ENCODE measurements around the gene LY6G6C. TPM values are rescaled to one million over a fixed set of nuclear protein-coding genes. Genes with fewer than 3 reads are reported as not detected.
A peak's percentile ranks its signal among the peaks of the same experiment; 100 is the strongest.

The LY6G6C gene
- total RNA-seq, 1 donor from 2014 or later: 0.28 TPM

- TF ChIP-seq CTCF (IDR thresholded peaks at IDR 0.05; ENCODE audit: unreplicated experiment): no peak
- no peak for DNase-seq (ENCODE audit: low spot score)
- Mint-ChIP-seq H3K27ac (ENCODE audit: unreplicated experiment) (no peak overlapping the region), H3K9me3 (ENCODE audit: unreplicated experiment) (no peaks in the 10 kb centered on the region), H3K27me3 (ENCODE audit: unreplicated experiment) (peaks cover 15% of the 10 kb centered on the region), H3K36me3 (ENCODE audit: low read depth, unreplicated experiment) (peaks cover 24% of the 10 kb centered on the region), H3K4me1 (ENCODE audit: unreplicated experiment) (peaks cover 27% of the 10 kb centered on the region), H3K4me3 (ENCODE audit: unreplicated experiment) (peak overlapping the region; percentile 18)
Observed at GRCh38 chr6:31725502-31726350, 4.2 kb upstream of the LY6G6C start.

- no peak for TF ChIP-seq CTCF (IDR thresholded peaks at IDR 0.05; ENCODE audit: unreplicated experiment)
- Mint-ChIP-seq H3K4me3 (ENCODE audit: unreplicated experiment) (no peak overlapping the region), H3K9me3 (ENCODE audit: unreplicated experiment) (no peaks in the 10 kb centered on the region), H3K36me3 (ENCODE audit: low read depth, unreplicated experiment) (peaks cover 29% of the 10 kb centered on the region), H3K4me1 (ENCODE audit: unreplicated experiment) (peaks cover 23% of the 10 kb centered on the region), H3K27me3 (ENCODE audit: unreplicated experiment) (peaks cover 12% of the 10 kb centered on the region), H3K27ac (ENCODE audit: unreplicated experiment) (no peak overlapping the region)
- DNase-seq (ENCODE audit: low spot score): no peak
Observed at GRCh38 chr6:31723980-31724691, 2.6 kb upstream of the LY6G6C start.

GRCh38 chr6:31723245-31723979 lies 1.9 kb upstream of the LY6G6C start, which contains the start of gene MPIG6B:
Gene MPIG6B (plus strand): TSS chr6:31723373. CDS start chr6:31723384, 11 bp downstream.
- no peak for DNase-seq (ENCODE audit: low spot score)
- no peak for TF ChIP-seq CTCF (IDR thresholded peaks at IDR 0.05; ENCODE audit: unreplicated experiment)
- H3K36me3 Mint-ChIP-seq (ENCODE audit: low read depth, unreplicated experiment): peaks cover 29% of the 10 kb centered on the region
- H3K27ac Mint-ChIP-seq (ENCODE audit: unreplicated experiment): no peak within 1 kb of the TSS
- no peaks in the 10 kb centered on the region for H3K9me3 Mint-ChIP-seq (ENCODE audit: unreplicated experiment)
- H3K4me3 Mint-ChIP-seq (ENCODE audit: unreplicated experiment): no peak within 1 kb of the TSS
- H3K4me1 Mint-ChIP-seq (ENCODE audit: unreplicated experiment): peaks cover 19% of the 10 kb centered on the region
- peaks cover 11% of the 10 kb centered on the region for H3K27me3 Mint-ChIP-seq (ENCODE audit: unreplicated experiment)

GRCh38 chr6:31722173-31722572 lies 627 bp upstream of the LY6G6C start:
- Mint-ChIP-seq H3K4me3 (ENCODE audit: unreplicated experiment) (no peak overlapping the region), H3K27me3 (ENCODE audit: unreplicated experiment) (peaks cover 14% of the 10 kb centered on the region)
- TF ChIP-seq CTCF (IDR thresholded peaks at IDR 0.05; ENCODE audit: unreplicated experiment): no peak

More at GRCh38 chr6:31722173-31722572, 627 bp upstream of the LY6G6C start:
- Mint-ChIP-seq H3K27ac (ENCODE audit: unreplicated experiment) (no peak overlapping the region), H3K36me3 (ENCODE audit: low read depth, unreplicated experiment) (peaks cover 23% of the 10 kb centered on the region), H3K4me1 (ENCODE audit: unreplicated experiment) (peaks cover 14% of the 10 kb centered on the region), H3K9me3 (ENCODE audit: unreplicated experiment) (no peaks in the 10 kb centered on the region)
- no peak for DNase-seq (ENCODE audit: low spot score)
